ENCODE measurements around the gene SPINK8. TPM values are rescaled to one million over a fixed set of nuclear protein-coding genes. Genes with fewer than 3 reads are reported as not detected.
A peak's percentile ranks its signal among the peaks of the same experiment; 100 is the strongest.
"Not testable (repeated sequence)": the region's sequence is repeated elsewhere in the genome, so short reads cannot be mapped to it uniquely, and the experiment has no call there.

The SPINK8 gene
- total RNA-seq, 4 donors from 2014 or later = not detected

DNA sequence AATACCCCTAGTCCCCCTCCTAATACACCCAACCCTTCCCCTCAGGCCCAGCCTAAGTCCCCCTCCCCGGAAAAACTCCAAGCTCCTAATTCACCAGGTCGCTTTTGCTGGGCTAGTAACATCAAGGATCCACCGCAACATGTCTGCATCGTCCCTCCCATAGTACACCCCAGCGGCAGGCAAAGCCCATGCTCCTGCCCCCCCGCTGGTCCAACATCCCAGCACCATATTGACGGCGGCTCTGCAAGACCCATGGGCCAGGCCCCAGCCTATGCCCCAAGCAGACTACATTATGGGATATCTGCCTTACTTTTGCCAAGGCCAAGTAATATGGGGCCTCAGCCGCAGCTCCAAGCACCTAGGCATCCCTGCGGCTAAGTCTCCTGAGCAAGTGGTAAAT, 59.0 kb downstream of the SPINK8 start:
- Histone ChIP-seq H3K27ac (no peak overlapping the region), H3K36me3 (peaks cover 3 to 5% of the 10 kb centered on the region in 2 donors), H3K9me3 (no peaks in the 10 kb centered on the region), H3K27me3 (no peaks in the 10 kb centered on the region), H3K4me1 (no peaks in the 10 kb centered on the region), H3K4me3 (replicated peaks in 1 of 3) (no peak overlapping the region)
- WGBS, 2 donors = 90 to 91% methylated on average over 10 of the region's 10 CpGs
- intact Hi-C loops (cut with DNase I) = loop anchor here (10.0 kb wide), 2 partner anchors 120 to 160 kb away; partner anchors contain the start of gene PLXNB1
- DNase-seq = no peak
- TF ChIP-seq CTCF (IDR thresholded peaks at IDR 0.05) = no peak
- no peak for TF ChIP-seq POLR2A (IDR thresholded peaks at IDR 0.05)

- H3K4me3 ChIP-seq (replicated peaks in 1 of 3) = no peak overlapping the region
- H3K4me1 ChIP-seq = peaks cover 0 to under 1% of the 10 kb centered on the region in 2 donors
- H3K9me3 ChIP-seq = no peaks in the 10 kb centered on the region
- intact Hi-C loops (cut with DNase I) = loop anchor here (10.0 kb wide), 2 partner anchors 121 to 161 kb away; partner anchors contain the start of gene PLXNB1
- TF ChIP-seq POLR2A (IDR thresholded peaks at IDR 0.05) (no peak), CTCF (IDR thresholded peaks at IDR 0.05) (peak; percentile 35 to 76 (median 62))
- H3K27me3 ChIP-seq = no peaks in the 10 kb centered on the region
- peak; percentile 46 to 51 for DNase-seq
- H3K27ac ChIP-seq = no peak overlapping the region
- 10 to 13% methylated on average over 9 of the region's 9 CpGs for WGBS, 2 donors
- H3K36me3 ChIP-seq = peaks cover 3 to 12% of the 10 kb centered on the region in 2 donors
Measured at GRCh38 chr3:48273594-48274211, 59.8 kb downstream of the SPINK8 start.

GRCh38 chr3:48271763-48272498, 61.5 kb downstream of the SPINK8 start:
- TF ChIP-seq CTCF (IDR thresholded peaks at IDR 0.05) (no peak), POLR2A (IDR thresholded peaks at IDR 0.05) (no peak)
- Histone ChIP-seq H3K27ac (no peak overlapping the region), H3K9me3 (no peaks in the 10 kb centered on the region), H3K4me1 (peaks cover 0 to 8% of the 10 kb centered on the region in 2 donors), H3K36me3 (peaks cover 4 to 22% of the 10 kb centered on the region in 2 donors), H3K27me3 (no peaks in the 10 kb centered on the region), H3K4me3 (replicated peaks in 1 of 3) (no peak overlapping the region)
- intact Hi-C loops (cut with DNase I) = loop anchor here (10.0 kb wide), 2 partner anchors 123 to 163 kb away; partner anchors contain the start of gene PLXNB1
- 95 to 96% methylated on average over 22 to 38 of the region's 38 CpGs for WGBS, 2 donors
- no peak for DNase-seq

DNA sequence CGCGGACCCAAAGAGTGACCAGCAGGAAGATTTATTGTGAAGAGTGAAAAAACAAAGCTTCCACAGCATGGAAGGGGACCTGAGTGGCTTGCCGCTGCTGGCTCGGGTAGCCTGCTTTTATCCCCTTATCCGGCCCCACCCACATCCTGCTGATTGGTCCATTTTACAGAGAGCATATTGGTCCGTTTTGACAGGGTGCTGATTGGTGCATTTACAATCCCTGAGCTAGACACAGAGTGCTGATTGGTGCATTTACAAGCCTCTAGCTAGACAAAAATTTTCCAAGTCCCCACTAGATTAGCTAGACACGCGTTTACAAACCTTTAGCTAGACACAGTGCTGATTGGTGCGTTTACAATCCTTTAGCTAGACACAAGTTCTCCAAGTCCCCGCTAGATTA, 62.2 kb downstream of the SPINK8 start:
- not testable (repeated sequence) for H3K27ac ChIP-seq; H3K4me1 ChIP-seq; H3K9me3 ChIP-seq; H3K27me3 ChIP-seq; DNase-seq; H3K4me3 ChIP-seq (replicated peaks in 1 of 3)
- intact Hi-C loops (cut with DNase I) = loop anchor here (10.0 kb wide), 2 partner anchors 124 to 164 kb away; partner anchors contain the start of gene PLXNB1
- 96% methylated on average over 10 of the region's 10 CpGs for WGBS, 2 donors
- H3K36me3 ChIP-seq = peaks cover 11 to 28% of the 10 kb centered on the region in 2 donors

- H3K4me1 ChIP-seq = peaks cover 0 to 8% of the 10 kb centered on the region in 2 donors
- no peaks in the 10 kb centered on the region for H3K9me3 ChIP-seq
- 73 to 81% methylated on average over 2 of the region's 2 CpGs for WGBS, 2 donors
- H3K36me3 ChIP-seq = peaks cover 18 to 31% of the 10 kb centered on the region in 2 donors
- DNase-seq = no peak
- H3K4me3 ChIP-seq (replicated peaks in 1 of 3) = no peak overlapping the region
- intact Hi-C loops (cut with DNase I) = loop anchor here (10.0 kb wide), 2 partner anchors 124 to 164 kb away; partner anchors contain the start of gene PLXNB1
- TF ChIP-seq CTCF (IDR thresholded peaks at IDR 0.05) (no peak), POLR2A (IDR thresholded peaks at IDR 0.05) (no peak)
- no peaks in the 10 kb centered on the region for H3K27me3 ChIP-seq
- H3K27ac ChIP-seq = no peak overlapping the region
Measured at GRCh38 chr3:48270306-48270705, 63.2 kb downstream of the SPINK8 start.
